ENCODE results near the gene RUSC1. TPM values are rescaled to one million over a fixed set of nuclear protein-coding genes. Genes with fewer than 3 reads are reported as not detected.

Gene RUSC1
- total and polyA plus RNA-seq, 11 donors = 14.6 to 28.0 (median 16.3) TPM

DNA sequence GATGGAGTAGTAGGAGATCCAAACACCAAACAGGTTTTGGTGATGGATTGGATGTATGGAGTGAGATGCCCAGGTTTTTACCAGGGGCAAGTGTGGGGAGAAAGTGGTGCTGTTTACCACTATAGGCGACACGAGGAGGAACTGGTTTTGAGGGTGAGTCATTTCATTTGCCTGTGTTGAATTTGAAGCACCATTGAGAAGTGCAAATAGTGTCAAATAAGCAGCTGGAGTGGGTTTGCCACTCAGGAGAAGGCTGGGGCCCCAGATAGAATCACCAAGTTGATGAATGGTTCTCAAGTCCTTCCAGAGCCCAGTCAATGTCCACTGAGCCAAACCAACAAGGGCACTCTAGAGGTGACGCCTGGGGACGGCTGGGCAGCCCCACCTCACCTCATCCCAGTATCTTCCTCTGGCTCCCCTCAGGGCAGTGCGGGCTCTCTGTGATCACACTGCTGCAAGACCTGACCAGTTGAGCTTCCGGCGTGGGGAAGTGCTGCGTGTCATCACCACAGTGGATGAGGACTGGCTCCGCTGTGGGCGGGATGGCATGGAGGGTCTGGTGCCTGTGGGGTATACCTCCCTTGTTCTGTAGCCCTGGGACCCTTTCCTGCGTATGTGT is 9.4 kb downstream of the RUSC1 start:
- Histone ChIP-seq H3K36me3 (peaks cover 0 to 86% (median 77%) of the 10 kb centered on the region in 9 donors), H3K4me3 (no peak overlapping the region), H3K4me1 (peaks cover 0 to 12% (median 5%) of the 10 kb centered on the region in 12 donors), H3K9me3 (no peaks in the 10 kb centered on the region), H3K27ac (no peak overlapping the region), H3K27me3 (no peaks in the 10 kb centered on the region)
- intact Hi-C loops (cut with DNase I) = loop anchor here in 2 of 10 donors (10.0 kb wide), 2 partner anchors 175 to 235 kb away; partner anchors contain the start of gene ASH1L (in 1 of the 2)
- no peak for ATAC-seq
- no peak for TF ChIP-seq POLR2A (IDR thresholded peaks at IDR 0.05)
- TF ChIP-seq, protein P1, sequence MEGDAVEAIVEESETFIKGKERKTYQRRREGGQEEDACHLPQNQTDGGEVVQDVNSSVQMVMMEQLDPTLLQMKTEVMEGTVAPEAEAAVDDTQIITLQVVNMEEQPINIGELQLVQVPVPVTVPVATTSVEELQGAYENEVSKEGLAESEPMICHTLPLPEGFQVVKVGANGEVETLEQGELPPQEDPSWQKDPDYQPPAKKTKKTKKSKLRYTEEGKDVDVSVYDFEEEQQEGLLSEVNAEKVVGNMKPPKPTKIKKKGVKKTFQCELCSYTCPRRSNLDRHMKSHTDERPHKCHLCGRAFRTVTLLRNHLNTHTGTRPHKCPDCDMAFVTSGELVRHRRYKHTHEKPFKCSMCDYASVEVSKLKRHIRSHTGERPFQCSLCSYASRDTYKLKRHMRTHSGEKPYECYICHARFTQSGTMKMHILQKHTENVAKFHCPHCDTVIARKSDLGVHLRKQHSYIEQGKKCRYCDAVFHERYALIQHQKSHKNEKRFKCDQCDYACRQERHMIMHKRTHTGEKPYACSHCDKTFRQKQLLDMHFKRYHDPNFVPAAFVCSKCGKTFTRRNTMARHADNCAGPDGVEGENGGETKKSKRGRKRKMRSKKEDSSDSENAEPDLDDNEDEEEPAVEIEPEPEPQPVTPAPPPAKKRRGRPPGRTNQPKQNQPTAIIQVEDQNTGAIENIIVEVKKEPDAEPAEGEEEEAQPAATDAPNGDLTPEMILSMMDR (IDR thresholded peaks at IDR 0.05) = no peak
- 91 to 94% (median 93%) methylated on average over 9 to 11 of the region's 11 CpGs for WGBS, 4 donors
- no peak for DNase-seq

DNA sequence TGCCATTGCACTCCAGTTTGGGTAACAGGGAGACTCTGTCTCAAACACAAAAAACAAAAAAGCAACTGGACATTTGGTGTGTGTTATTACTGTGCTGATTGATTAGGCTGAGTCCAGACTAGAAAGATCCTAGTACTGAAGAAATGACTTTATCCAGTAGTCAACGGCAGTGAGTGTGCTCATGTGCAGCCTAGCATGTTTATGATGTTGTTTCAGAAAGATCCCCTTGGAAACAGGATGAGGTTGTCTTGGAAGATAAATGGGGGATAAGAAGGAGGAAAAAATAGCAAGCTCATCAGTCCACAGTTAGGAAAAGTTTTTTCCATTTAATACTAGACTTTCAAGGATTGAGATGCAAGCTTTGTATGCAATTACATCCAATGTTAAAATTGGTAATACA is 14.3 kb downstream of the RUSC1 start:
- TF ChIP-seq POLR2A (IDR thresholded peaks at IDR 0.05) = no peak
- TF ChIP-seq, protein P1 (IDR thresholded peaks at IDR 0.05) = no peak
- Histone ChIP-seq H3K9me3 (no peaks in the 10 kb centered on the region), H3K4me1 (no peaks in the 10 kb centered on the region), H3K27me3 (no peaks in the 10 kb centered on the region), H3K27ac (no peak overlapping the region), H3K36me3 (peaks cover 3 to 91% (median 89%) of the 10 kb centered on the region in 9 donors), H3K4me3 (no peak overlapping the region)
- intact Hi-C loops (cut with DNase I) = loop anchor here in 1 of 10 donors (10.0 kb wide), 1 partner anchor 170 kb away; no protein-coding TSS in a partner anchor
- WGBS, 4 donors = 58 to 71% (median 61%) methylated on average over 1 of the region's 1 CpG
- no peak for ATAC-seq
- no peak for DNase-seq

DNA sequence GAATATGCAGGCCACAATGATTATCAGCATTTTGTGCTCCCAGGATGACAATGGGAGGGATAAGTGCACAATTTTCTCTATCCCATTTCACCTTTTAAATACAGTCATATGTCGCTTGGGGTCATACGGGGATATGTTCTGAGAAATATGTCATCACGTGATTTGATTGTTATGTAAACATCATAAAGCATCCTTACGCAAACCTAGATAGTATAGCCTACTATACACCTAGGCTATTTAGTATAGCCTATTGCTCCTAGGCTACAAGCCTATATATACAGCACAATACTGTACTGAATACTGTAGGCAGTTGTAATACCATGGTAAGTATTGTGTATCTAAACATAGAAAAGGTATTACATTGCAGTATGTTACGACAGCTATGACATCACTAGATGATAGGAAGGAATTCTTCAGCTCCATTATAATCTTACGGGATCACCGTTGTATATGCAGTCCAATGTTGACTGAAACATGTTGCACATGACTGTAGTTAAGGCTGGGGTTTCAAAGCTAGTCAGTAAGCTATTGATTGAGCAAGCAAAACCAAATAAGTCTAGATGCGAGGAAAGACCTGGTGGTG is 18.9 kb downstream of the RUSC1 start:
- Histone ChIP-seq H3K36me3 (peaks cover 3 to 100% (median 97%) of the 10 kb centered on the region in 9 donors), H3K9me3 (no peaks in the 10 kb centered on the region), H3K4me1 (no peaks in the 10 kb centered on the region), H3K27ac (no peak overlapping the region), H3K4me3 (no peak overlapping the region), H3K27me3 (no peaks in the 10 kb centered on the region)
- TF ChIP-seq POLR2A (IDR thresholded peaks at IDR 0.05) = no peak
- TF ChIP-seq, protein P1 (IDR thresholded peaks at IDR 0.05) = no peak
- no peak for ATAC-seq
- no peak for DNase-seq
- intact Hi-C loops (cut with DNase I) = loop anchor here in 2 of 10 donors (10.0 kb wide), 2 partner anchors 165 to 255 kb away; no protein-coding TSS in a partner anchor
- 88 to 92% (median 90%) methylated on average over 8 of the region's 8 CpGs for WGBS, 4 donors

DNA sequence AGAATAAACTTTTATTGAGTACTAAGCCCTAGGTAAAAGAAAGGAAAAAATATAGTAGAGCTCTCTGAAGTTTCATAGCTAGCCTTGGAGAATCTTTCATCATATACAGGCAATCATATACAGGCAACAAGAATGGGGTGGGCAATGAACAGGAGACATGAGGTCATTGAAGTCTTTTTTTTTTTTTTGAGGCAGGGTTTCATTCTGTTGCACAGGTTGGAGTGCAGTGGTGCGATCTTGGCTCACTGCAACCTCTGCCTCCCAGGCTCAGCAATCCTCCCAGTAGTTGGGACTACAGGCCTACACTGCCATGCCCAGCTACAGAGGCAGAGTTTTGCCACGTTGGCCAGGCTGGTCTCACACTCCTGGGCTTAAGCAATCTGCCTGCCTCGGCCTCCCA is 22.1 kb downstream of the RUSC1 start:
- H3K9me3 ChIP-seq = no peaks in the 10 kb centered on the region
- peaks cover 0 to 100% (median 98%) of the 10 kb centered on the region in 9 donors for H3K36me3 ChIP-seq
- DNase-seq (no peak), ATAC-seq (no peak)
- H3K27ac ChIP-seq = no peak overlapping the region
- no peaks in the 10 kb centered on the region for H3K27me3 ChIP-seq
- no peak for TF ChIP-seq POLR2A (IDR thresholded peaks at IDR 0.05)
- TF ChIP-seq, protein P1 (IDR thresholded peaks at IDR 0.05) = no peak
- intact Hi-C loops (cut with DNase I) = loop anchor here in 1 of 10 donors (10.0 kb wide), 1 partner anchor 252 kb away; no protein-coding TSS in a partner anchor
- H3K4me1 ChIP-seq = no peaks in the 10 kb centered on the region
- no peak overlapping the region for H3K4me3 ChIP-seq
- 89 to 93% (median 91%) methylated on average over 3 of the region's 3 CpGs for WGBS, 4 donors

Data from heart left ventricle (tissue), 16 donors.